Motor neuron (in vitro differentiated cells): ENCODE results near the gene TSPAN31. TPM values are rescaled to one million over a fixed set of nuclear protein-coding genes. Genes with fewer than 3 reads are reported as not detected.
A peak's percentile ranks its signal among the peaks of the same experiment; 100 is the strongest.

Experiments
- ATAC-seq, 8 experiments: fragments of 200-7000 bp; cut with Tn5 transposase; replicated peaks in 6 of 8; 2 replicates each; pipeline ENCODE4 v1.8.0; 2021; ENCODE audit warnings: mild to moderate bottlenecking in 8 of 8, moderate library complexity in 8 of 8
- H3K27ac ChIP-seq, 2 donors: fragments of 250-450 bp; sonication (Bioruptor Pico); 2 replicates each; pipeline ENCODE4 v1.9.0; 2021; ENCODE audit warnings: antibody characterized with exemption in 2 of 2, mild to moderate bottlenecking in 2 of 2, moderate library complexity in 1 of 2
- H3K4me1 ChIP-seq, 2 donors: fragments of 250-450 bp; sonication (Bioruptor Pico); replicated peaks in 1 of 2; 2 replicates each; pipeline ENCODE4 v1.6.1; 2021; ENCODE audit warnings: antibody characterized with exemption in 2 of 2, mild to moderate bottlenecking in 2 of 2, moderate library complexity in 1 of 2
- H3K4me3 ChIP-seq, 5 donors: fragments of 250-450 bp; sonication (Bioruptor Pico); 2 replicates each; pipeline ENCODE4 v1.9.0; 2021; ENCODE audit warnings: antibody characterized with exemption in 5 of 5, mild to moderate bottlenecking in 5 of 5, moderate library complexity in 4 of 5
- WGBS, 10 experiments: fragments of 450-650 bp; shearing (Covaris generic); methylation state at CpG; one replicate each; pipeline ENCODE4 v1.0.0; 2022; 5-methylcytosine and 5-hydroxymethylcytosine counted together
- in situ Hi-C, 9 experiments: fragments of 400-800 bp; cut with MboI; loops; one replicate each; pipeline ENCODE4 v1.15.0; 2021; ENCODE audit warnings: low sequenced_read_pairs in 9 of 9, low pct_unique_long_range_greater_than_20kb in 2 of 9; ENCODE audit not compliant: unreplicated experiment in 9 of 9
- total RNA-seq, 8 experiments: library from RNA; unstranded; fragments of 300-600 nt; gene quantifications; 2 replicates each; pipeline versions ENCODE4 v1.2.3 to v1.2.4, GENCODE V29; 2022

Gene TSPAN31
- total RNA-seq, 8 experiments from 2014 or later, result 19.8 to 38.6 (median 24.4) TPM

- WGBS, 10 experiments, result 16 to 100% (median 62%) methylated on average over 1 to 7 of the region's 14 CpGs; no CpG with 5 or more reads in 1 of the 10 experiments
- peaks cover 15 to 19% of the 10 kb centered on the region in 2 donors for H3K4me1 ChIP-seq
- H3K27ac ChIP-seq, result no peak overlapping the region
- no peak overlapping the region for H3K4me3 ChIP-seq
- in situ Hi-C loops, result no loop called here
- ATAC-seq, result no peak
Measured at GRCh38 chr12:57741844-57742738, 2.7 kb upstream of the TSPAN31 start.

- in situ Hi-C loops, result no loop called here
- WGBS, 10 experiments, result 69 to 100% (median 94%) methylated on average over 1 to 2 of the region's 2 CpGs; no CpG with 5 or more reads in 1 of the 10 experiments
- no peak for ATAC-seq
- Histone ChIP-seq H3K27ac (no peak overlapping the region), H3K4me1 (peaks cover 13 to 14% of the 10 kb centered on the region in 2 donors), H3K4me3 (peak overlapping the region in 3 of 5 donors; percentile 81 to 90 (median 84))
Measured at GRCh38 chr12:57743769-57744168, 1.1 kb upstream of the TSPAN31 start.

- peaks cover 10% of the 10 kb centered on the region in 2 donors for H3K4me1 ChIP-seq
Measured at GRCh38 chr12:57744194-57744776, 554 bp upstream of the TSPAN31 start.

GRCh38 chr12:57745485-57745881 lies 644 bp downstream of the TSPAN31 start:
- peak overlapping the region; percentile 81 to 97 (median 90) for H3K4me3 ChIP-seq
- WGBS, 10 experiments, result 0 to 80% (median 33%) methylated on average over 2 to 4 of the region's 8 CpGs; no CpG with 5 or more reads in 5 of the 10 experiments
- peak in 1 of 8 experiments; percentile 0 for ATAC-seq
- H3K4me1 ChIP-seq, result peaks cover 7 to 10% of the 10 kb centered on the region in 2 donors
- peak overlapping the region; percentile 97 for H3K27ac ChIP-seq
- in situ Hi-C loops, result no loop called here

More at GRCh38 chr12:57744194-57744776, 554 bp upstream of the TSPAN31 start:
- in situ Hi-C loops, result no loop called here
- Histone ChIP-seq H3K4me3 (peak overlapping the region; percentile 81 to 97 (median 90)), H3K27ac (peak overlapping the region; percentile 97)
- 0 to 79% (median 38%) methylated on average over 1 to 10 of the region's 21 CpGs; no CpG with 5 or more reads in 4 of the 10 experiments for WGBS, 10 experiments
- peak; percentile 61 to 67 (median 64) for ATAC-seq

DNA sequence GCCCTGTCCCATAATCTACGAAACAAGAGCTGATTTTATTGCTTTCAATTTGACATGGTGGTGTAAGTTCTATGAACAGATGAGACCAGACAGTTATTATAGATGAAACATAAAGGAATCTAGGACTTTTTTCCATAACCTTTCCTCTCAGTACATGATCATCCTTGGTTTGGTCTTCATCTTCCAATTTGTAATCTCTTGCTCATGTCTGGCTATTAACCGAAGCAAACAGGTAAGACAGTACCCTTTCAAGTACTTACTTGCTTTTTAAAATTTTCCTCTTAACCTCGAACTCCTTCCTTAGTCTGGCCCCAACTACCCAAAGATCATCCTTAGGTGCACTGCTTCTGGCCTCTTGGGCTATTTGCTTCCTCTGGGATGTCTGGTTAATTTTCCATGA lies 1.2 kb downstream of the TSPAN31 start:
- in situ Hi-C loops, result no loop called here
- H3K4me3 ChIP-seq, result peak overlapping the region in 4 of 5 donors; percentile 84 to 97 (median 90)
- no peak overlapping the region for H3K27ac ChIP-seq
- 65 to 100% (median 96%) methylated on average over 1 to 3 of the region's 3 CpGs; no CpG with 5 or more reads in 1 of the 10 experiments for WGBS, 10 experiments
- peaks cover 11 to 15% of the 10 kb centered on the region in 2 donors for H3K4me1 ChIP-seq
- ATAC-seq, result no peak

GRCh38 chr12:57749061-57749460 lies 4.2 kb downstream of the TSPAN31 start:
- H3K4me3 ChIP-seq, result no peak overlapping the region
- no peak overlapping the region for H3K27ac ChIP-seq
- in situ Hi-C loops, result no loop called here
- peaks cover 25 to 27% of the 10 kb centered on the region in 2 donors for H3K4me1 ChIP-seq
- 90 to 100% (median 100%) methylated on average over 1 to 4 of the region's 5 CpGs; no CpG with 5 or more reads in 5 of the 10 experiments for WGBS, 10 experiments
- no peak for ATAC-seq

DNA sequence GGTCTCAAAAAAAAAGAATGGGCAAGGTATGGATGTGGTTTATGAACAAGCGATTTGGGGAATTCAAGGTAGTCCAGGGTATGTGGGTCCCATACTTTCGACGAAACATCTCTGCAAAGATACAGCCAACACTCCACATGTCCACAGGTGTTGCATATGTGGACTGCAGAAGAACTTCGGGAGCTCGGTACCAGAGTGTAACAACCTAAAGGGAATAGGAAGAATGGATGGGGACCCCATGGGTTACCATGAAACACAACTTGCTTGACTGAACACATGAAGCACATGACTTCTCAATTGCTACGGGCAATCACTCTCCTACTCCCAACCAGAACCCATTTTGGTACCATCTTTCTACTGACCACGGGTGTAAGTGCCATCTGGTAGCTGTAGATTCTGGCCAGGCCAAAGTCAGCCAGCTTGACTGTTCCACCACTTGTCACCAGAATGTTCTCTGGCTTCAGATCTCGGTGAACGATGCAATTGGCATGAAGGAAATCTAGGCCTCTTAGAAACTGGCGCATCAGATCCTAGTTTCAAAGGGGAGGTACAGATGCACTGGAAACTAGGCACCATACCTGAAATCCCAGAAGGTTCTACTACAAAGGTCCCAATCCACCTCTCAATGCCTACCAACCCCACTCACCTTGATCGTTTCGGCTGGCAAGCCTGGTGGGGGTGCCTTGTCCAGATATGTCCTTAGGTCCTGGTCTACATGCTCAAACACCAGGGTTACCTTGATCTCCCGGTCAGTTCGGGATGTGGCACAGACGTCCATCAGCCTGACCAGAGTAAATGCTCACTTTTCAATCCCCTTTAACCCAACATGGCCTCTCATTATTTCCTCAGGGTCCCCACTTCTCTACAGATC lies 6.0 kb downstream of the TSPAN31 start:
- in situ Hi-C loops, result no loop called here
- no peak for ATAC-seq
- 40 to 100% (median 92%) methylated on average over 1 to 10 of the region's 15 CpGs; no CpG with 5 or more reads in 1 of the 10 experiments for WGBS, 10 experiments
- Histone ChIP-seq H3K4me3 (peak overlapping the region; percentile 60 to 80 (median 69)), H3K4me1 (peaks cover 26 to 28% of the 10 kb centered on the region in 2 donors), H3K27ac (peak overlapping the region; percentile 86 to 93)

DNA sequence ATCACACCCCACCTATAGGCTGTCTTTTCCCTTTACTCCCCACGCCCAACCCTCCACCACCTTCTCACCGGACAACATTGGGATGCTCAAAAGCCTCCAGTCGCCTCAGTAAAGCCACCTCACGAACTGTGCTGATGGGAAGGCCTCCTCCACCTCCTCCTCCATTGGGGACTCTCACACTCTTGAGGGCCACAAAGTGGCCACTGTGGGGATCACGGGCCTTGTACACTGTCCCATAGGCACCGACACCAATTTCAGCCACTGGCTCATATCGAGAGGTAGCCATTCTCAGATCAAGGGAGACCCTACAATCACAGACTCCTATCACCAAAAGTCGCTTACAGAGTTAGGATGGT lies 6.6 kb downstream of the TSPAN31 start:
- H3K27ac ChIP-seq, result peak overlapping the region; percentile 86 to 93
- H3K4me3 ChIP-seq, result peak overlapping the region; percentile 60 to 80 (median 69)
- 0 to 15% (median 3%) methylated on average over 1 to 5 of the region's 8 CpGs; no CpG with 5 or more reads in 4 of the 10 experiments for WGBS, 10 experiments
- peak in 1 of 8 experiments; percentile 0 for ATAC-seq
- in situ Hi-C loops, result no loop called here
- peaks cover 25% of the 10 kb centered on the region in 2 donors for H3K4me1 ChIP-seq

DNA sequence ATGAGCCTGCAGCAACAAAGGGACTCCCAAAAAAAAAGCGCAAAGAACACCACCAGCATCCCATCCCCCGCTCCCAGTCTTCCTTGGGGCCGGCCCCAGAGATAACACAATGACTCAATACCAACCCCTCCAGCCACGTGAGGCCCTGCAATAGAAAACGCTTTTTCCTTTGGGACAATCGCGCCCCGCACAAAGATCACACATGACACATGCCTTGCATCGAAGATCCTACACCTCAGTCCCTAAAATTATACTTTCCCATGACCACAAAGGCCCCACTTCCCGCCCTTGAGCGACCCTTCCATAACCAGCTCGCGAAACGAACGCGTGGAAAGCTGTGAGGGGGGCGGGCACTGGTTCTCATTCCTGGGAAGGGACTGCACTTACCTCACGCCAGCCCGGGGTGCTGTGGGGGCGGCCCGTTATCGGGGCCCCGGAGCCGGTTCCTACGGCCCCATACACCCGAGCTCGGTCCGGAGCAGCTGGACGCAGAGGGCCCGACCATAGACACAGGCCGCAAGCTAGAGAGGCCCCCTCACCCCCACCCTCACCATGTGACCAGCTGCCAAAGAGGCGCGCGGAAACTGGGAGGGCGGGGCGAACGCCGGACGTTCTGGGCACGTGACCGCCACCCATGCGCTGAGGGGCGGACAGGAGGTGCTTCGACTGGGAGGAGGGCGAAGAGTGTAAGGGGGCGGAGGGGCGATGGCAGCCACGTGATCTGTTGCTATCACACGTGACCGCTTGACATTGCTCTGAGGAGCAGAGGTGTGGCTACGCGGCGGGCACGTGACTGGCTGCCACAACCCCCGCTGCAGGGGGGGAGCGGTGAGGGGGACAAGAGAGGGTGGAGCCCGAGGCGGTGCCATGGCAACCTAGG lies 7.2 kb downstream of the TSPAN31 start, which contains the start of gene CDK4:
Gene CDK4, minus strand, starts transcription at position 523 of the 880 bp plus-strand sequence. CDS start 593 bp downstream, outside the sequence.
- WGBS, 10 experiments, result 0% methylated on average over 1 to 10 of the region's 58 CpGs; no CpG with 5 or more reads in 5 of the 10 experiments

GRCh38 chr12:57752668-57753000 lies 7.8 kb downstream of the TSPAN31 start:
- no peak for ATAC-seq
- 0 to 40% (median 1%) methylated on average over 1 to 5 of the region's 5 CpGs; no CpG with 5 or more reads in 2 of the 10 experiments for WGBS, 10 experiments
- H3K4me3 ChIP-seq, result peak overlapping the region in 4 of 5 donors; percentile 9 to 22 (median 14)
- peak overlapping the region in 1 of 2 donors; percentile 48 for H3K27ac ChIP-seq
- in situ Hi-C loops, result no loop called here
- peaks cover 27% of the 10 kb centered on the region in 2 donors for H3K4me1 ChIP-seq

More for the DNA sequence above, 7.2 kb downstream of the TSPAN31 start, which contains the start of gene CDK4:
- peak within 1 kb of the TSS; percentile 60 to 80 (median 69) for H3K4me3 ChIP-seq
- H3K27ac ChIP-seq, result peak within 1 kb of the TSS; percentile 86 to 93
- in situ Hi-C loops, result no loop called here
- ATAC-seq, result peak; percentile 77 to 83 (median 80)
- H3K4me1 ChIP-seq, result peaks cover 27% of the 10 kb centered on the region in 2 donors

DNA sequence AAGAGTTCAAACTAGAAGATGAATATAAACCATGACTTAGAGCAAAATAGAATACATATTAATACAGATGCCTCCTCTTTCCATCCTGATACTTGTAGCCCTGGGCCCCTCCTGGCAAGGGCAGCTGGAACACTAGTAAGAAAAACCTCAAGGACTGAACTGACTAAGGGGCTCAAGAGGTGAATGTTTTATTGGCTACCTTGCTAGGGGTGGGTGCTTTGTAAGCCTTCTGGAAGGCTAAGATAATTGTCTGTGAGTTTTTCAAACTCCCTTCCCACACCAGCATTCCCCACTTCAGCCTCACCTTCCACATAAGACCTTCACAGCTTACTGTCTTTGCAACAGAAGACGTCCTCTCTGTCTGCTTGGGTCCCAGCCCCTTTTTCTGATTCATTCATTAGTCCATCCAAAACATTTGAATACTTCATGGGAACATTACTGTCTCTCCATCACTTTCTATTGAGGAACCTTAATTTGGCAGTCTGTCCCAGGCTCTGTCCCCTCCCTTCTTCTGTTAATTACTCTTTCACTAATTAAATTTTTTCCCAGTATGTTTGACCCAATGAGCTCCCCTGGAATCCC lies 9.0 kb downstream of the TSPAN31 start:
- in situ Hi-C loops, result no loop called here
- ATAC-seq, result no peak
- Histone ChIP-seq H3K4me1 (peaks cover 27% of the 10 kb centered on the region in 2 donors), H3K4me3 (peak overlapping the region in 4 of 5 donors; percentile 84 to 98 (median 88)), H3K27ac (no peak overlapping the region)
- 0 to 43% (median 0%) methylated on average over 1 of the region's 1 CpG; no CpG with 5 or more reads in 3 of the 10 experiments for WGBS, 10 experiments
